T-helper 2 cell (primary cell): ENCODE measurements around the gene MIEN1.
"Not testable (repeated sequence)": the region's sequence is repeated elsewhere in the genome, so short reads cannot be mapped to it uniquely, and the experiment has no call there.

Source experiments
- DNase-seq, 5 experiments: peaks; one replicate each; pipeline versions ENCODE4 v3.0.0 to v3.0.0-alpha.2; 2012 to 2022

Gene MIEN1

GRCh38 chr17:39755554-39756379 is 25.4 kb upstream of the MIEN1 start:
- DNase-seq = peak in 3 of 5 experiments; percentile 25 to 74 (median 57)

- no peak for DNase-seq
Measured at GRCh38 chr17:39754958-39755553, 24.7 kb upstream of the MIEN1 start.

GRCh38 chr17:39754161-39754957 is 24.0 kb upstream of the MIEN1 start:
- DNase-seq = peak; percentile 90 to 100 (median 96)

GRCh38 chr17:39753514-39754160 is 23.3 kb upstream of the MIEN1 start:
- DNase-seq = peak in 3 of 5 experiments; percentile 47 to 71 (median 67)

GRCh38 chr17:39752241-39752881 is 22.0 kb upstream of the MIEN1 start:
- no peak for DNase-seq

- DNase-seq = no peak
Measured at GRCh38 chr17:39751637-39752036, 21.3 kb upstream of the MIEN1 start.

- no peak for DNase-seq
Measured at GRCh38 chr17:39751016-39751543, 20.7 kb upstream of the MIEN1 start.

- no peak for DNase-seq
Measured at GRCh38 chr17:39750131-39751015, 20.0 kb upstream of the MIEN1 start.

- DNase-seq = not testable (repeated sequence)
Measured at GRCh38 chr17:39748444-39749034, 18.2 kb upstream of the MIEN1 start.

GRCh38 chr17:39747745-39748144 is 17.4 kb upstream of the MIEN1 start:
- DNase-seq = no peak

- DNase-seq = no peak
Measured at GRCh38 chr17:39746145-39746461, 15.8 kb upstream of the MIEN1 start.

GRCh38 chr17:39745335-39746144 is 15.2 kb upstream of the MIEN1 start:
- DNase-seq = no peak

GRCh38 chr17:39744836-39745215 is 14.5 kb upstream of the MIEN1 start:
- no peak for DNase-seq

GRCh38 chr17:39744075-39744835 is 13.9 kb upstream of the MIEN1 start:
- DNase-seq = no peak

- no peak for DNase-seq
Measured at GRCh38 chr17:39742856-39743436, 12.6 kb upstream of the MIEN1 start.

GRCh38 chr17:39742126-39742855 is 12.0 kb upstream of the MIEN1 start:
- no peak for DNase-seq

- DNase-seq = no peak
Measured at GRCh38 chr17:39740357-39741111, 10.2 kb upstream of the MIEN1 start.
